GM12891 (cell line): ENCODE measurements around the gene ITFG1.
"Not testable (repeated sequence)": the region's sequence is repeated elsewhere in the genome, so short reads cannot be mapped to it uniquely, and the experiment has no call there.

Experiments used
- DNase-seq: peaks from one replicate; pipeline ENCODE4 v3.0.0; 2011; ENCODE audit warnings: low spot score; ENCODE audit not compliant: insufficient read length
- FAIRE-seq: peaks from 2 replicates; lab custom pipeline; 2011; peaks lifted over from hg19 to GRCh38; lab: Jason Lieb, UNC
- PAX5 ChIP-seq: IDR thresholded peaks from 2 replicates; pipeline ENCODE4 v1.6.1; 2011; ENCODE audit warnings: low read length, moderate library complexity, mild to moderate bottlenecking; ENCODE audit not compliant: insufficient read depth, severe bottlenecking
- POLR2A ChIP-seq: IDR thresholded peaks from 2 replicates; pipeline ENCODE4 v1.6.1; 2011; ENCODE audit warnings: low read depth, low read length, control low read depth
- POLR2AphosphoS5 ChIP-seq: IDR thresholded peaks from 2 replicates; pipeline ENCODE4 v1.6.1; 2011; ENCODE audit warnings: low read depth, low read length, control low read depth
- POU2F2 ChIP-seq: IDR thresholded peaks from 2 replicates; pipeline ENCODE4 v1.6.1; 2011; ENCODE audit warnings: low read depth, mild to moderate bottlenecking, control low read depth, low read length, moderate library complexity
- SPI1 ChIP-seq: IDR thresholded peaks from 2 replicates; pipeline ENCODE4 v1.6.1; 2011; ENCODE audit warnings: low read depth, low read length, control low read depth
- TAF1 ChIP-seq: IDR thresholded peaks from 2 replicates; pipeline ENCODE4 v1.6.1; 2011; ENCODE audit warnings: low read depth, low read length, control low read depth

Gene ITFG1

GRCh38 chr16:47463771-47464624 is 3.1 kb upstream of the ITFG1 start:
- no peak for TF ChIP-seq TAF1
- TF ChIP-seq POU2F2, result no peak
- no peak for DNase-seq
- peak; percentile 26 for FAIRE-seq

- no peak for FAIRE-seq
- peak; percentile 6 for DNase-seq
- TF ChIP-seq POU2F2, result no peak
Measured at GRCh38 chr16:47461598-47462266, 869 bp upstream of the ITFG1 start.

GRCh38 chr16:47460359-47460710 is 528 bp downstream of the ITFG1 start:
- no peak for TF ChIP-seq POU2F2
- TF ChIP-seq TAF1, result no peak
- TF ChIP-seq POLR2AphosphoS5, result no peak
- no peak for TF ChIP-seq SPI1
- TF ChIP-seq PAX5, result no peak
- no peak for TF ChIP-seq POLR2A
- no peak for DNase-seq
- FAIRE-seq, result no peak

GRCh38 chr16:47459603-47460002 is 1.3 kb downstream of the ITFG1 start:
- no peak for DNase-seq
- no peak for TF ChIP-seq POLR2AphosphoS5
- no peak for TF ChIP-seq SPI1
- TF ChIP-seq PAX5, result no peak
- no peak for FAIRE-seq

GRCh38 chr16:47458331-47458730 is 2.5 kb downstream of the ITFG1 start:
- FAIRE-seq, result no peak
- no peak for TF ChIP-seq PAX5
- TF ChIP-seq SPI1, result no peak
- no peak for TF ChIP-seq TAF1
- TF ChIP-seq POLR2AphosphoS5, result no peak
- no peak for TF ChIP-seq POU2F2
- TF ChIP-seq POLR2A, result no peak

GRCh38 chr16:47449788-47450187 is 11.1 kb downstream of the ITFG1 start:
- TF ChIP-seq SPI1 (no peak), POLR2A (no peak), POLR2AphosphoS5 (no peak), TAF1 (no peak), PAX5 (no peak)
- DNase-seq (no peak), FAIRE-seq (no peak)

More at GRCh38 chr16:47458331-47458730, 2.5 kb downstream of the ITFG1 start:
- no peak for DNase-seq

GRCh38 chr16:47448830-47449575 is 11.9 kb downstream of the ITFG1 start:
- TF ChIP-seq POU2F2 (no peak), POLR2A (no peak), POLR2AphosphoS5 (no peak), SPI1 (no peak), PAX5 (no peak), TAF1 (no peak)
- FAIRE-seq (peak; percentile 75), DNase-seq (no peak)

- FAIRE-seq (no peak), DNase-seq (no peak)
- no peak for TF ChIP-seq POU2F2
- no peak for TF ChIP-seq TAF1
- no peak for TF ChIP-seq PAX5
- no peak for TF ChIP-seq POLR2A
- TF ChIP-seq SPI1, result no peak
- TF ChIP-seq POLR2AphosphoS5, result no peak
Measured at GRCh38 chr16:47446431-47446830, 14.4 kb downstream of the ITFG1 start.

- not testable (repeated sequence) for FAIRE-seq, DNase-seq
Measured at GRCh38 chr16:47442884-47443283, 18.0 kb downstream of the ITFG1 start.

- DNase-seq, FAIRE-seq: not testable (repeated sequence)
Measured at GRCh38 chr16:47440066-47440465, 20.8 kb downstream of the ITFG1 start.

GRCh38 chr16:47434274-47434673 is 26.6 kb downstream of the ITFG1 start:
- not testable (repeated sequence) for FAIRE-seq

More at GRCh38 chr16:47434274-47434673, 26.6 kb downstream of the ITFG1 start:
- DNase-seq, result not testable (repeated sequence)
